Limb (tissue), 2 donors: ENCODE results near the gene CIAPIN1.

ENCODE experiments used
- DNase-seq, 2 donors: peaks; one replicate each; pipeline ENCODE4 v3.0.0-alpha.2; 2016; ENCODE audit errors: extremely low spot score in 2 of 2

Gene CIAPIN1

GRCh38 chr16:57476546-57477410, 29.6 kb upstream of the CIAPIN1 start:
- no peak for DNase-seq

- DNase-seq, result peak in 1 of 2 donors; percentile 60
Measured at GRCh38 chr16:57475711-57476339, 28.6 kb upstream of the CIAPIN1 start.

GRCh38 chr16:57474671-57475661, 27.8 kb upstream of the CIAPIN1 start:
- DNase-seq, result no peak

- DNase-seq, result no peak
Measured at GRCh38 chr16:57473906-57474305, 26.7 kb upstream of the CIAPIN1 start.

GRCh38 chr16:57473176-57473840, 26.1 kb upstream of the CIAPIN1 start:
- no peak for DNase-seq

GRCh38 chr16:57472665-57473060, 25.5 kb upstream of the CIAPIN1 start:
- no peak for DNase-seq

- DNase-seq, result no peak
Measured at GRCh38 chr16:57471852-57472664, 24.9 kb upstream of the CIAPIN1 start.

GRCh38 chr16:57471209-57471608, 24.0 kb upstream of the CIAPIN1 start:
- no peak for DNase-seq

GRCh38 chr16:57470711-57471110, 23.5 kb upstream of the CIAPIN1 start:
- no peak for DNase-seq

GRCh38 chr16:57469917-57470470, 22.8 kb upstream of the CIAPIN1 start:
- DNase-seq, result no peak

- no peak for DNase-seq
Measured at GRCh38 chr16:57469046-57469445, 21.9 kb upstream of the CIAPIN1 start.

- no peak for DNase-seq
Measured at GRCh38 chr16:57468346-57468745, 21.2 kb upstream of the CIAPIN1 start.

- no peak for DNase-seq
Measured at GRCh38 chr16:57464523-57464922, 17.3 kb upstream of the CIAPIN1 start.

GRCh38 chr16:57462978-57463362, 15.8 kb upstream of the CIAPIN1 start:
- DNase-seq, result no peak

GRCh38 chr16:57462209-57462977, 15.2 kb upstream of the CIAPIN1 start, which contains the start of gene POLR2C:
Gene POLR2C (plus strand): TSS chr16:57462679. CDS start chr16:57462725, 46 bp downstream.
- DNase-seq, result peak; percentile 85 to 95

GRCh38 chr16:57452021-57452420, 4.8 kb upstream of the CIAPIN1 start:
- DNase-seq, result no peak

- DNase-seq, result no peak
Measured at GRCh38 chr16:57446531-57447185, 527 bp downstream of the CIAPIN1 start.

- DNase-seq, result no peak
Measured at GRCh38 chr16:57445510-57445909, 1.7 kb downstream of the CIAPIN1 start.

- no peak for DNase-seq
Measured at GRCh38 chr16:57444711-57445110, 2.5 kb downstream of the CIAPIN1 start.
